ENCODE data around the gene TMEM116. TPM values are rescaled to one million over a fixed set of nuclear protein-coding genes. Genes with fewer than 3 reads are reported as not detected.

Gene TMEM116
- total RNA-seq, 4 donors from 2014 or later, result 8.1 to 19.9 (median 13.7) TPM

DNA sequence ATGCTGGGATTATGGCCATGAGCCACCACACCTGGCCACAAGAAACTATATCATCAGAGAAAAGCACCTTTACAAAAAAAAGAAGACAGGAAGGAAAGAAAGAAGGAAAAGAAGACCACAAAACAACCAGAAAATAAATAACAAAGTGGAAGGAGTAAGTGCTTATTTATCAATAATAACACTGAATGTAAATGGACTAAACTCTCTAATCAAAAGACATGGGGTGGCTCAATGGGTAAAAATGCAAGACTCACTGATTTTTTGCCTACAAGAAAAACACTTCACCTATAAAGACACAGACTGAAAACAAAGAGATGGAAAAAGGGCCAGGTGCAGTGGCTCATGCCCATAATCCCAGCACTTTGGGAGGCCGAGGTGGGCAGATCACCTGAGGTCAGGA, 105.2 kb downstream of the TMEM116 start:
- intact Hi-C loops (cut with DNase I; ENCODE audit: low total_unique reads), result no loop called here
- H3K4me3 ChIP-seq (ENCODE audit: low read depth, poor library complexity, severe bottlenecking), result no peak overlapping the region
- WGBS, 2 donors, result 92 to 100% methylated on average over 1 of the region's 1 CpG
- TF ChIP-seq, protein P1, sequence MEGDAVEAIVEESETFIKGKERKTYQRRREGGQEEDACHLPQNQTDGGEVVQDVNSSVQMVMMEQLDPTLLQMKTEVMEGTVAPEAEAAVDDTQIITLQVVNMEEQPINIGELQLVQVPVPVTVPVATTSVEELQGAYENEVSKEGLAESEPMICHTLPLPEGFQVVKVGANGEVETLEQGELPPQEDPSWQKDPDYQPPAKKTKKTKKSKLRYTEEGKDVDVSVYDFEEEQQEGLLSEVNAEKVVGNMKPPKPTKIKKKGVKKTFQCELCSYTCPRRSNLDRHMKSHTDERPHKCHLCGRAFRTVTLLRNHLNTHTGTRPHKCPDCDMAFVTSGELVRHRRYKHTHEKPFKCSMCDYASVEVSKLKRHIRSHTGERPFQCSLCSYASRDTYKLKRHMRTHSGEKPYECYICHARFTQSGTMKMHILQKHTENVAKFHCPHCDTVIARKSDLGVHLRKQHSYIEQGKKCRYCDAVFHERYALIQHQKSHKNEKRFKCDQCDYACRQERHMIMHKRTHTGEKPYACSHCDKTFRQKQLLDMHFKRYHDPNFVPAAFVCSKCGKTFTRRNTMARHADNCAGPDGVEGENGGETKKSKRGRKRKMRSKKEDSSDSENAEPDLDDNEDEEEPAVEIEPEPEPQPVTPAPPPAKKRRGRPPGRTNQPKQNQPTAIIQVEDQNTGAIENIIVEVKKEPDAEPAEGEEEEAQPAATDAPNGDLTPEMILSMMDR (IDR thresholded peaks at IDR 0.05), result no peak
- TF ChIP-seq POLR2A (IDR thresholded peaks at IDR 0.05), result no peak
- no peak for DNase-seq (ENCODE audit: low spot score in 2 of 2)

DNA sequence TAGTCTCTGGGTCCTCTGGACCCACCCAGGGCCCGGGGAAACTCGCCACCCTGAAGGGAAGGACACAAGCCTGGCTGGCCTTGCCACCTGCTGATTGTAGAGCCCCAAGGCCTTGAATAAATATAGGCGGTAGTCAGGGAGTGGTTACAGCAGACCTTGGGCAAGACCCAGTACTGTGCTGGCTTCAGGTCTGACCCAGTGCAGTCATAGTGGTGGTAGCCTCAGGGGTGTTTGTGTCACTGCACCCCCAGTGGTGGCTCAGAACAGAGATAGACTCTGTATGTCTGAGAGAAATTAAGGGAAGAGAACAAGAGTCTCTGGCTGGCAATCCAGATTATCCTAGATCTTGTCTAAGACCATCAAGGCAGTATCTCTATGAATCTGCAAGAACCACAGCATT, 107.5 kb downstream of the TMEM116 start:
- 73 to 85% methylated on average over 3 of the region's 3 CpGs for WGBS, 2 donors
- intact Hi-C loops (cut with DNase I; ENCODE audit: low total_unique reads), result no loop called here
- TF ChIP-seq, protein P1 (IDR thresholded peaks at IDR 0.05), result no peak
- TF ChIP-seq POLR2A (IDR thresholded peaks at IDR 0.05), result no peak
- no peak for DNase-seq (ENCODE audit: low spot score in 2 of 2)
- no peak overlapping the region for H3K4me3 ChIP-seq (ENCODE audit: low read depth, poor library complexity, severe bottlenecking)

DNA sequence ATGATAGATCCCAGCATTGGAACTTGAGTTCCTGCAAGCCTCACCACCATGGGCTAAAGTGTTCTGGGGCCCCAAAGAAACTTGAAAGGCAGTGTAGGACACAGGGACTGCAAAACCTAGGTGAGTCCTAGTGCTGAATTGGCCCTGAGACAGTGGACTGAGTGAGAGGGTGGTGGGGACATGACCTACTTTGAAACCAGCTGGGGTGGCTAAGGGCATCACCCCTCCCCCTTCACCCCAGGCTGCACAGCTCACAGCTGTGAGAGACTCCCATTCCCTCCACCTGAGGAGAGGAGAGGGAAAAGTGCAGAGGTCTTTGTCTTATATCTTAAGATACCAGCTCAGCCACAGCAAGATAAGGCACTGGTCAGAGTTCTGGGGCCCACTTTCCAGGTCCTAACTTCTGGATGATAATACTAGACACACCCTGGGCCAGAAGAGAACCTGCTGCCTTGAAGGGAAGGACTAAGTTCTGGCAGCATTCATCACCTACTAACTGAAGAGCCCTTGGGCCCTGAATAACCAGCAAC, 108.5 kb downstream of the TMEM116 start:
- DNase-seq (ENCODE audit: low spot score in 2 of 2), result no peak
- no peak overlapping the region for H3K4me3 ChIP-seq (ENCODE audit: low read depth, poor library complexity, severe bottlenecking)
- intact Hi-C loops (cut with DNase I; ENCODE audit: low total_unique reads), result no loop called here
- TF ChIP-seq, protein P1 (IDR thresholded peaks at IDR 0.05), result no peak
- no peak for TF ChIP-seq POLR2A (IDR thresholded peaks at IDR 0.05)

DNA sequence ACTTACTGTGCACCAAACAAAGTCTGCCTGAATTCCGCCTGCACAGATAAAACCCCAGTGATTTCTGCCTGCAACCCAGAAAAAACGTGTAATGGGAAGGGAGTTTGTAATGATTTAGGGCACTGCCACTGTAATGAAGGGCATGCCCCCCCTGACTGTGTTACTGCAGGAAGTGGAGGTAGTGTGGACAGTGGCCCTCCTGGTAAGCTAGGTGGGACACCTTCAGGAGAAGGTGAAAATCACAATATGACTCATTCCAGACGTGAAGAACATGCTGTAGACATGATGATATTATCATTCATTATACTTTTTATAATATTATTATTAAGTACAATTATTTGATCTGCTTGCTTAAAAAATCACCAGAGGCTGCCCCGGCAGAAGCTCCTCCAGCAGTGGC, 111.8 kb downstream of the TMEM116 start:
- TF ChIP-seq, protein P1 (IDR thresholded peaks at IDR 0.05), result no peak
- no peak for TF ChIP-seq POLR2A (IDR thresholded peaks at IDR 0.05)
- WGBS, 2 donors, result 66 to 77% methylated on average over 4 of the region's 4 CpGs
- intact Hi-C loops (cut with DNase I; ENCODE audit: low total_unique reads), result no loop called here
- no peak for DNase-seq (ENCODE audit: low spot score in 2 of 2)
- H3K4me3 ChIP-seq (ENCODE audit: low read depth, poor library complexity, severe bottlenecking), result no peak overlapping the region

DNA sequence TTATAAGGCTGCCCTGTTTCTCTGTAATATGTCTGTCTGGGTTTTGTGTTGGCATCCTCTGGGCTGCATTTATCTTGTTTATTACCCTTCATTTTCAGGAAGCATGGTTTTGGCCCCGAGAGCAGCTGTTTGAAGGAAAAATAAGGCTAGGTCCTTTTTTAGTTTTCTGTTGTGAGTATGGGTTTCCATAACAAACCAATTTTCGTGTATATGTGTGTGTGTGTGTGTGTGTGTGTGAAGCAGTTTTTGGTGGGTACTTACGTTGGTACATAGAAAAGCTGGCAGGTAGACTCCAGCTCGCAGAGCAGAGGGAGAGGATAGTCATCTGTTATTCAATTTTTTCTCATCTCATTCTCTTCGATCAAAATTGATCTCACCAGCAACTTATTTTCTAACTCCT, 118.4 kb downstream of the TMEM116 start:
- H3K4me3 ChIP-seq (ENCODE audit: low read depth, poor library complexity, severe bottlenecking), result no peak overlapping the region
- TF ChIP-seq, protein P1 (IDR thresholded peaks at IDR 0.05), result no peak
- no peak for TF ChIP-seq POLR2A (IDR thresholded peaks at IDR 0.05)
- no peak for DNase-seq (ENCODE audit: low spot score in 2 of 2)
- WGBS, 2 donors, result 84 to 85% methylated on average over 5 of the region's 5 CpGs
- intact Hi-C loops (cut with DNase I; ENCODE audit: low total_unique reads), result no loop called here

DNA sequence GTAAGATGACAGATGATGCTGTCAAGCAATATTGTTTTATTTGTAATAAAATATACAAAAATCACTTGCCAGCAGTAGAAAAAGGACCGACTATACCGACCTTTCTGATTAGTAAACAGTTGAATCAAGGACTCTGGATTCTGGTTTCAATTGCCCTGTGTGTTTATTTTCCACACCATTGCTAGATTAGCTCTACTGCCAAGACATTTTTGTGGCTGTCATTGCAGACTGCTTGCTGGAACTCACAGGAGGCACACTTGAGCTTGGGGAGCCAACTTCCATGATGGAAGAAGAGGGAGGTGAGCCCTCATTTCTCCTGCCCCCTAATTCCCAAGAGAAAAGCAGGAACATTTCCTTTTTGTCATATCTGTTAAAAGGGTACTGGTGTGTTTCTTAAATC, 119.7 kb downstream of the TMEM116 start:
- TF ChIP-seq POLR2A (IDR thresholded peaks at IDR 0.05), result no peak
- TF ChIP-seq, protein P1 (IDR thresholded peaks at IDR 0.05), result no peak
- intact Hi-C loops (cut with DNase I; ENCODE audit: low total_unique reads), result no loop called here
- H3K4me3 ChIP-seq (ENCODE audit: low read depth, poor library complexity, severe bottlenecking), result no peak overlapping the region
- DNase-seq (ENCODE audit: low spot score in 2 of 2), result no peak
- 85 to 92% methylated on average over 2 of the region's 2 CpGs for WGBS, 2 donors

All from lower leg skin (tissue), 4 donors.